MCF 10A (cell line): ENCODE data around the gene DLX4. TPM values are rescaled to one million over a fixed set of nuclear protein-coding genes. Genes with fewer than 3 reads are reported as not detected.

Experiments used
- BruUV-seq: library from RNA; stranded (reverse); fragments of 400-500 nt; replicated peaks from 2 replicates; lab custom pipeline; 2021; lab: Mats Ljungman, UMichigan
- CTCF ChIA-PET: fragments of 300-600 bp; sonication (Branson Sonifier 250); formaldehyde crosslinking; extraction: SDS; loops from one replicate; lab custom pipeline; 2021; ENCODE audit warnings: antibody characterized with exemption, inconsistent platforms; lab: Yijun Ruan, JAX
- POLR2A ChIA-PET: fragments of 300-600, 350-650 bp; sonication (Branson Sonifier 250); formaldehyde crosslinking; extraction: SDS; loops from one replicate; lab custom pipeline; 2020; ENCODE audit warnings: antibody characterized with exemption, inconsistent platforms; lab: Yijun Ruan, JAX
- DNase-seq: peaks from one replicate; pipeline ENCODE4 v3.0.0-alpha.2; 2018; ENCODE audit not compliant: unreplicated experiment
- H3K27ac Mint-ChIP-seq: one replicate; pipeline ENCODE4 v1.8.0; 2022; ENCODE audit warnings: mild to moderate bottlenecking, low read depth, mixed read lengths; ENCODE audit not compliant: unreplicated experiment
- H3K27me3 Mint-ChIP-seq: one replicate; pipeline ENCODE4 v1.8.0; 2022; ENCODE audit warnings: mixed read lengths; ENCODE audit not compliant: insufficient read depth, unreplicated experiment
- H3K36me3 Mint-ChIP-seq: one replicate; pipeline ENCODE4 v1.8.0; 2022; ENCODE audit warnings: mild to moderate bottlenecking, moderate library complexity, mixed read lengths; ENCODE audit not compliant: insufficient read depth, unreplicated experiment
- H3K4me1 Mint-ChIP-seq: one replicate; pipeline ENCODE4 v1.8.0; 2022; ENCODE audit warnings: mixed read lengths; ENCODE audit not compliant: insufficient read depth, unreplicated experiment
- H3K4me3 Mint-ChIP-seq: one replicate; pipeline ENCODE4 v1.8.0; 2022; ENCODE audit warnings: mild to moderate bottlenecking, moderate library complexity, mixed read lengths; ENCODE audit not compliant: unreplicated experiment
- H3K9me3 Mint-ChIP-seq: one replicate; pipeline ENCODE4 v1.8.0; 2022; ENCODE audit warnings: mixed read lengths; ENCODE audit not compliant: unreplicated experiment
- CTCF ChIP-seq: fragments of 200-600 bp; IDR thresholded peaks from one replicate; pipeline ENCODE4 v1.8.0; 2022; ENCODE audit warnings: antibody characterized with exemption, mild to moderate bottlenecking; ENCODE audit not compliant: unreplicated experiment
- intact Hi-C: fragments of 100-400 bp; cut with micrococcal nuclease; formaldehyde crosslinking; loops from 2 replicates; pipeline ENCODE4 v1.14.1; 2022
- total RNA-seq: library from RNA; stranded (reverse); gene quantifications from 2 replicates; pipeline ENCODE4 v1.2.3, GENCODE V29; 2022

Gene DLX4
- total RNA-seq, 1 experiment from 2014 or later, result 0.56 TPM

DNA sequence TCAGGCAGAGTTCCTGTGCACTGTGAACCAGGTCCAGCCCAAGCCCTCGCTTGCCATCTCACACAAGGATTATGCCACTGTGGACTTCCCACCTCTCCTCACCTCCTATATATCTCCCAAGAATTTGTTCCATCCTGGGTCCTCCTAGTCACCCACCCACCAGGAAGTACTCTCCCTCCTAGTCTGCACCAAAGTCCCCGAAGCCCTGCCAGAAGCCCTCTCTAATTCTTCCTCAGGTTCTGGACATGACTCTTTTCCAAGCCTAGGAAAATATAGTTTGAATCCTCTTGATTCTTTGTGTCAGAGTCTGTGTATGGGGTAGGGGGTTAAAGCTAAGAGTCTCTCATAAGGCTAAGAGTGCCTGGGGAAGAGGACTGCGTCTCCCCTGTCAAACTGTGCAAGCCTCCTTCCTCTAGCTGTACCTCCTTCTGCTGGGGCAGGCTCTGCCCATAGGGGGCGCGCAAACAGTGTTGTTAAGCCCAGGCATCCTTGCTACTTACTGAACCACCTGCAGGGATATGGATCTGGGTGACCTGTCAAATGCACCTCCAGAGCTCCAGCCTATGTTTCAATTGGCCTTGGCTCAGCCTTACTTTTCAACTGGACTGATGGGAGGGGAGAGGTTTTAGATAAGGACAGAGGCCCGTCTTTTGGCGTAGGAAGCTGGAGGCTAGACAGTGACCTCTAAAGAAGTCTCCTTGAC lies 16.6 kb upstream of the DLX4 start:
- Mint-ChIP-seq H3K27me3 (peaks cover 44% of the 10 kb centered on the region), H3K36me3 (no peaks in the 10 kb centered on the region), H3K4me3 (no peak overlapping the region), H3K4me1 (peaks cover 5% of the 10 kb centered on the region), H3K27ac (no peak overlapping the region), H3K9me3 (no peaks in the 10 kb centered on the region)
- TF ChIP-seq CTCF, result peak; percentile 80
- intact Hi-C loops, result loop anchor here (1.0 kb wide), 1 partner anchor 44 kb away; no protein-coding TSS in a partner anchor
- CTCF ChIA-PET, result interaction anchor here (0.5 to 12.3 kb wide), 30 partner anchors 9 to 349 kb away, joined by 3 to 241 read pairs (median 5); partner anchors contain the start of gene DLX3
- POLR2A ChIA-PET, result interaction anchor here (0.5 to 2.8 kb wide), 6 partner anchors 10 to 68 kb away, joined by 3 to 13 read pairs (median 6); partner anchors contain the start of gene DLX3
- BruUV-seq, result no TSS peak
- DNase-seq, result peak; percentile 86

DNA sequence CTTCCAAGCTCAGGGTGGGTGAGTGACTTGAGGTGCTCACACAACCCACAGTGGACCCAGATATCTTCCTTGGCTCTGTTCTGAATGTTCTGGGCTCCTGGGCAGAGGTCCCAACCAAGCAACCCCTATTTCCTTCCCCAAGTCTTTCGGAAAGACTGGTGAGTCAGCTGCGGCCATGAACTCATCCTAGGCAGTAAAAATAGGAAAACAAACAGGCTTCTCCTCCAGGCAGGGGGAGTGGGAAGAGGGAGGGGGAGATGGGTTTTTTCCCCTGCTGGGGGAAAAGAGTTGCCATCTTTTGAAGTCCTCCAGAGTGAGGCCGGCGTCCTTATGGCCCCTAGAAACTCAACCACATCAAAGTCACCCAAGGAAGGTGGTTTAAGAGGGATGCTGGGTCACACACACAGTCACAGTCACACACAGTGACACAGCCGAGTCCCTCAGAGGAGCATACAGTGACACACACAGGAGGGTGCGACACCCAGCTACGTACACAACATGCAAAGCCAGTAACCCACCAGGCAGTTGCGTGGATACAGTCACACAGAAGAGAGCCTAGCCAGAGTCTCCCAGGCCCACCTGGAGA lies 16.0 kb upstream of the DLX4 start:
- Mint-ChIP-seq H3K27ac (no peak overlapping the region), H3K4me3 (no peak overlapping the region), H3K36me3 (no peaks in the 10 kb centered on the region), H3K27me3 (peaks cover 41% of the 10 kb centered on the region), H3K9me3 (no peaks in the 10 kb centered on the region), H3K4me1 (peaks cover 5% of the 10 kb centered on the region)
- POLR2A ChIA-PET, result interaction anchor here (1.5 to 2.8 kb wide), 5 partner anchors 10 to 44 kb away, joined by 3 to 13 read pairs (median 6); partner anchors contain the start of gene DLX3
- peak; percentile 18 for DNase-seq
- CTCF ChIA-PET, result interaction anchor here (0.6 to 12.3 kb wide), 26 partner anchors 9 to 350 kb away, joined by 3 to 241 read pairs (median 5); partner anchors contain the start of gene DLX3
- intact Hi-C loops, result loop anchor here (1.0 kb wide), 1 partner anchor 43 kb away; no protein-coding TSS in a partner anchor
- no peak for TF ChIP-seq CTCF
- no TSS peak for BruUV-seq

DNA sequence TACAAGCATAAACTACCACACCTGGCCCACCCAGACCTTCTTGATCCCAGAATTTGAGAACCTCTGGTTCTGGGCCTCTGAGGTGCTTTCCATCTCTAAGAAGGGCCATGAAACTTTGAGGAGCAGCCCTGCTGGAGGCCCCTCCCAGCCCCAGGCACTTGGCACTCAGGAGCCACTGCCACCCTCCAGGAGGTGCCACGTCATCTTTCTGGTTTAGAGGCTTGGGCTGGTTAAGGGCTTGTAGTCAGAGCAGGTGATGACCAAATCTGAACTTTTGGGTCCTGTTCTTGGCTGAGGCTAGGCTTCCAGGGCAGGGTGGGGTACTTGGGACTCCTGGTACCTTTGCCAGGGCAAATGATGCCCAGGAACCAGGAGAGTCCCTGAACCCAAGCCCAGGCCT lies 13.8 kb upstream of the DLX4 start:
- no peak overlapping the region for H3K4me3 Mint-ChIP-seq
- intact Hi-C loops, result no loop called here
- DNase-seq, result peak; percentile 50
- peaks cover 23% of the 10 kb centered on the region for H3K27me3 Mint-ChIP-seq
- BruUV-seq, result no TSS peak
- POLR2A ChIA-PET, result interaction anchor here (0.7 kb wide), 1 partner anchor 11 kb away, joined by 3 read pairs; no protein-coding TSS in a partner anchor
- CTCF ChIA-PET, result interaction anchor here (0.6 to 12.3 kb wide), 6 partner anchors 23 to 106 kb away, joined by 3 to 241 read pairs (median 4); partner anchors contain the start of gene DLX3
- H3K36me3 Mint-ChIP-seq, result no peaks in the 10 kb centered on the region
- TF ChIP-seq CTCF, result no peak
- H3K4me1 Mint-ChIP-seq, result peaks cover 12% of the 10 kb centered on the region
- no peak overlapping the region for H3K27ac Mint-ChIP-seq
- H3K9me3 Mint-ChIP-seq, result no peaks in the 10 kb centered on the region

GRCh38 chr17:49956780-49957179 lies 12.2 kb upstream of the DLX4 start:
- Mint-ChIP-seq H3K27me3 (peaks cover 9% of the 10 kb centered on the region), H3K36me3 (no peaks in the 10 kb centered on the region), H3K4me1 (peaks cover 8% of the 10 kb centered on the region), H3K9me3 (no peaks in the 10 kb centered on the region), H3K27ac (no peak overlapping the region), H3K4me3 (no peak overlapping the region)
- no TSS peak for BruUV-seq
- ChIA-PET CTCF (interaction anchor here (0.6 to 12.3 kb wide), 8 partner anchors 12 to 249 kb away, joined by 3 to 241 read pairs (median 4); partner anchors contain the start of gene DLX3), POLR2A (interaction anchor here (1.0 kb wide), 1 partner anchor 18 kb away, joined by 3 read pairs; no protein-coding TSS in a partner anchor)
- TF ChIP-seq CTCF, result no peak
- intact Hi-C loops, result no loop called here
- DNase-seq, result no peak
